H9 (cell line): ENCODE results near the gene PARD3. TPM values are rescaled to one million over a fixed set of nuclear protein-coding genes. Genes with fewer than 3 reads are reported as not detected.

ENCODE experiments used
- DNase-seq: peaks from one replicate; pipeline ENCODE4 v3.0.0-alpha.2; 2017
- H2AFZ ChIP-seq: one replicate; pipeline ENCODE4 v1.6.1; 2013; ENCODE audit warnings: mild to moderate bottlenecking, low read length, control low read depth, moderate library complexity
- H2AK5ac ChIP-seq: 2 replicates; pipeline ENCODE4 v1.6.1; 2013; ENCODE audit warnings: low read length, control low read depth, mixed read lengths; ENCODE audit not compliant: insufficient read length
- H2BK120ac ChIP-seq: one replicate; pipeline ENCODE4 v1.6.1; 2013; ENCODE audit warnings: low read depth, mild to moderate bottlenecking, low read length, control low read depth, inconsistent platforms; ENCODE audit not compliant: poor library complexity, severe bottlenecking
- H2BK12ac ChIP-seq: 2 replicates; pipeline ENCODE4 v1.6.1; 2013; ENCODE audit warnings: low read length, control low read depth, mixed read lengths, low read depth; ENCODE audit not compliant: insufficient read length
- H2BK15ac ChIP-seq: 2 replicates; pipeline ENCODE4 v1.6.1; 2013; ENCODE audit warnings: low read depth, low read length, control low read depth
- H2BK20ac ChIP-seq: one replicate; pipeline ENCODE4 v1.6.1; 2013; ENCODE audit warnings: low read depth, mild to moderate bottlenecking, low read length, control low read depth, inconsistent platforms; ENCODE audit not compliant: poor library complexity, severe bottlenecking
- H2BK5ac ChIP-seq: 2 replicates; pipeline ENCODE4 v1.6.1; 2013; ENCODE audit warnings: low read length, control low read depth, mixed read lengths; ENCODE audit not compliant: insufficient read length
- H3K14ac ChIP-seq: 2 replicates; pipeline ENCODE4 v1.6.1; 2013; ENCODE audit warnings: low read length, control low read depth; ENCODE audit not compliant: insufficient read depth
- H3K18ac ChIP-seq: 2 replicates; pipeline ENCODE4 v1.6.1; 2013; ENCODE audit warnings: low read depth, mild to moderate bottlenecking, mixed read lengths, low read length, control low read depth; ENCODE audit not compliant: insufficient read length
- H3K23ac ChIP-seq: 2 replicates; pipeline ENCODE4 v1.6.1; 2013; ENCODE audit warnings: low read length, control low read depth, mixed read lengths, low read depth; ENCODE audit not compliant: insufficient read length
- H3K23me2 ChIP-seq: 2 replicates; pipeline ENCODE4 v1.6.1; 2013; ENCODE audit warnings: low read depth, mild to moderate bottlenecking, mixed read lengths, low read length, control low read depth; ENCODE audit not compliant: insufficient read length, poor library complexity, severe bottlenecking
- H3K27ac ChIP-seq: 2 replicates; pipeline ENCODE4 v1.5.1; 2013; ENCODE audit warnings: low read length, control low read depth, mixed read lengths, low read depth; ENCODE audit not compliant: insufficient read length
- H3K27me3 ChIP-seq: 2 replicates; pipeline ENCODE4 v1.6.1; 2013; ENCODE audit warnings: low read length, control low read depth, inconsistent platforms; ENCODE audit not compliant: insufficient read depth
- H3K4ac ChIP-seq: 2 replicates; pipeline ENCODE4 v1.6.1; 2013; ENCODE audit warnings: low read depth, mild to moderate bottlenecking, control low read depth, inconsistent platforms, low read length, moderate library complexity
- H3K4me1 ChIP-seq: 2 replicates; pipeline ENCODE4 v1.6.1; 2013; ENCODE audit warnings: low read length, control low read depth, inconsistent platforms; ENCODE audit not compliant: insufficient read depth
- H3K4me2 ChIP-seq: 2 replicates; pipeline ENCODE4 v1.6.1; 2013; ENCODE audit warnings: low read length, control low read depth, mixed read lengths; ENCODE audit not compliant: insufficient read length, insufficient read depth
- H3K56ac ChIP-seq: 2 replicates; pipeline ENCODE4 v1.6.1; 2013; ENCODE audit warnings: low read depth, mild to moderate bottlenecking, mixed read lengths, low read length, control low read depth; ENCODE audit not compliant: insufficient read length
- H3K79me1 ChIP-seq: 2 replicates; pipeline ENCODE4 v1.6.1; 2013; ENCODE audit warnings: low read depth, mild to moderate bottlenecking, moderate library complexity, low read length, control low read depth, inconsistent platforms; ENCODE audit not compliant: insufficient read depth, poor library complexity, severe bottlenecking
- H3K79me2 ChIP-seq: 2 replicates; pipeline ENCODE4 v1.6.1; 2013; ENCODE audit warnings: low read length, control low read depth, inconsistent platforms; ENCODE audit not compliant: insufficient read depth
- H3K9ac ChIP-seq: 2 replicates; pipeline ENCODE4 v1.6.1; 2013; ENCODE audit warnings: low read length, control low read depth, mixed read lengths; ENCODE audit not compliant: insufficient read length; ENCODE audit errors: extremely low read depth
- H3K9me3 ChIP-seq: one replicate; pipeline ENCODE4 v1.6.1; 2013; ENCODE audit warnings: low read depth, low read length, inconsistent platforms; ENCODE audit not compliant: control insufficient read depth
- H3T11ph ChIP-seq: one replicate; pipeline ENCODE4 v1.6.1; 2013; ENCODE audit warnings: mild to moderate bottlenecking, low read length, control low read depth, inconsistent platforms
- H4K20me1 ChIP-seq: one replicate; pipeline ENCODE4 v1.6.1; 2013; ENCODE audit not compliant: control insufficient read depth, insufficient read length, insufficient read depth
- H4K5ac ChIP-seq: 2 replicates; pipeline ENCODE4 v1.6.1; 2013; ENCODE audit warnings: low read depth, mild to moderate bottlenecking, mixed read lengths, low read length, control low read depth; ENCODE audit not compliant: insufficient read length
- H4K8ac ChIP-seq: replicated peaks from 2 replicates; pipeline ENCODE4 v1.6.1; 2013; ENCODE audit warnings: low read length, control low read depth, mixed read lengths, low read depth; ENCODE audit not compliant: insufficient read length
- H4K91ac ChIP-seq: 2 replicates; pipeline ENCODE4 v1.6.1; 2013; ENCODE audit warnings: low read depth, mild to moderate bottlenecking, moderate library complexity, mixed read lengths, low read length, control low read depth; ENCODE audit not compliant: insufficient read length
- H3K27ac Mint-ChIP-seq, 3 experiments: 2 replicates in 2 of 3; 3 replicates in 1 of 3; pipeline ENCODE4 v1.8.0; 2020 to 2021; ENCODE audit warnings: mixed read lengths in 3 of 3, mild to moderate bottlenecking in 1 of 3, moderate library complexity in 1 of 3
- H3K27me3 Mint-ChIP-seq: 2 replicates; pipeline ENCODE4 v1.8.0; 2021; ENCODE audit warnings: low read depth, mild to moderate bottlenecking, moderate library complexity, mixed read lengths
- H3K36me3 Mint-ChIP-seq, 3 experiments: 2 replicates in 2 of 3; 3 replicates in 1 of 3; pipeline ENCODE4 v1.8.0; 2020 to 2021; ENCODE audit warnings: low read depth in 3 of 3, mixed read lengths in 3 of 3; ENCODE audit not compliant: insufficient read depth in 1 of 3
- H3K4me1 Mint-ChIP-seq, 2 experiments: 2 replicates each; pipeline ENCODE4 v1.8.0; 2020; ENCODE audit warnings: mixed read lengths in 2 of 2
- H3K4me3 Mint-ChIP-seq, 2 experiments: 2 replicates in 1 of 2; 3 replicates in 1 of 2; pipeline ENCODE4 v1.8.0; 2020 to 2021; ENCODE audit warnings: mild to moderate bottlenecking in 2 of 2, mixed read lengths in 2 of 2, moderate library complexity in 1 of 2
- H3K9me3 Mint-ChIP-seq, 2 experiments: 2 replicates in 1 of 2; 3 replicates in 1 of 2; pipeline ENCODE4 v1.8.0; 2020; ENCODE audit warnings: mild to moderate bottlenecking in 2 of 2, mixed read lengths in 2 of 2, moderate library complexity in 1 of 2
- WGBS: extraction: QIAGEN DNeasy Blood & Tissue Kit; methylation state at CpG from one replicate; pipeline ENCODE4 v1.1.7; 2013; ENCODE audit warnings: missing lambda C conversion rate, low lambda C conversion rate, mixed read lengths; ENCODE audit not compliant: insufficient read length; ENCODE audit errors: extremely low coverage; 5-methylcytosine and 5-hydroxymethylcytosine counted together
- total RNA-seq: library from RNA; stranded (reverse); gene quantifications from 2 replicates; pipeline ENCODE4 v1.2.1, GENCODE V29; 2021
- TF ChIP-seq, protein P1 (sequence below): fragments of 200-600 bp; sonication (generic); conservative IDR thresholded peaks from 3 replicates; pipeline ENCODE4 v1.8.0; 2021; ENCODE audit warnings: antibody characterized with exemption, mild to moderate bottlenecking

The PARD3 gene
- total RNA-seq, 1 experiment from 2014 or later: 44.7 TPM

DNA sequence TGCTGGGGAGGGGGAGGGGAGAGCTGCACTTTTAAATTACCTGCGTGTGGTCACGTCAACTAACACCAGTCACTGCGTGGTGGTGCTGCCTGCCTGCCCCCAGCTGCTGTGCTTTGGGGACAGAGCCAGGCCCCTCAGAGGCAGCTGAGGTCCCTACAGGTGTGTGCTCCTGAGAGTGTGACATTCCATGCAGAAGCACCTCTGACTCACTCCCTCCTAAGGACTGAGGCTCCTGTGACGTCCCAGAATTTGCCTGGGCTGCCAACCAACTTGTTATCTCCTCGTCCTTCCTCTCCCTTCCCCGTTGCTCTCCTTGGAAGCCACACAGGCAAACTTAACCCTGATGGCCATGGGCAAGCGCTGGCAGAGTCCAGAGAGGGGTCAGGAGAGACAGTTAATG lies 563.0 kb downstream of the PARD3 start:
- Mint-ChIP-seq H3K9me3 (no peaks in the 10 kb centered on the region), H3K4me1 (peaks cover 17 to 22% of the 10 kb centered on the region in 2 experiments), H3K27ac (peak overlapping the region in 1 of 3 experiments; percentile 62; a peak in 2 of 7 replicates), H3K4me3 (no peak overlapping the region), H3K36me3 (no peaks in the 10 kb centered on the region), H3K27me3 (no peaks in the 10 kb centered on the region)
- H3K27ac ChIP-seq: no peak overlapping the region
- no peak overlapping the region for H2BK120ac ChIP-seq
- no peak overlapping the region for H4K5ac ChIP-seq
- H2BK5ac ChIP-seq: no peak overlapping the region
- TF ChIP-seq, protein P1, sequence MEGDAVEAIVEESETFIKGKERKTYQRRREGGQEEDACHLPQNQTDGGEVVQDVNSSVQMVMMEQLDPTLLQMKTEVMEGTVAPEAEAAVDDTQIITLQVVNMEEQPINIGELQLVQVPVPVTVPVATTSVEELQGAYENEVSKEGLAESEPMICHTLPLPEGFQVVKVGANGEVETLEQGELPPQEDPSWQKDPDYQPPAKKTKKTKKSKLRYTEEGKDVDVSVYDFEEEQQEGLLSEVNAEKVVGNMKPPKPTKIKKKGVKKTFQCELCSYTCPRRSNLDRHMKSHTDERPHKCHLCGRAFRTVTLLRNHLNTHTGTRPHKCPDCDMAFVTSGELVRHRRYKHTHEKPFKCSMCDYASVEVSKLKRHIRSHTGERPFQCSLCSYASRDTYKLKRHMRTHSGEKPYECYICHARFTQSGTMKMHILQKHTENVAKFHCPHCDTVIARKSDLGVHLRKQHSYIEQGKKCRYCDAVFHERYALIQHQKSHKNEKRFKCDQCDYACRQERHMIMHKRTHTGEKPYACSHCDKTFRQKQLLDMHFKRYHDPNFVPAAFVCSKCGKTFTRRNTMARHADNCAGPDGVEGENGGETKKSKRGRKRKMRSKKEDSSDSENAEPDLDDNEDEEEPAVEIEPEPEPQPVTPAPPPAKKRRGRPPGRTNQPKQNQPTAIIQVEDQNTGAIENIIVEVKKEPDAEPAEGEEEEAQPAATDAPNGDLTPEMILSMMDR: no peak
- H2BK20ac ChIP-seq: no peak overlapping the region
- H3K79me2 ChIP-seq: no peaks in the 10 kb centered on the region
- no peaks in the 10 kb centered on the region for H3K23me2 ChIP-seq
- peak overlapping the region; percentile 83 for H3K14ac ChIP-seq
- H3K4ac ChIP-seq: no peak overlapping the region
- H4K8ac ChIP-seq: no peak overlapping the region
- H2BK15ac ChIP-seq: peak overlapping the region; percentile 33; the same call in 1 of the 2 replicates
- no peak overlapping the region for H3T11ph ChIP-seq
- H3K4me2 ChIP-seq: peak overlapping the region; percentile 0
- H3K23ac ChIP-seq: no peak overlapping the region
- no peak overlapping the region for H2AFZ ChIP-seq
- H3K9me3 ChIP-seq: no peaks in the 10 kb centered on the region
- DNase-seq: peak; percentile 74
- no peak overlapping the region for H3K18ac ChIP-seq
- no peaks in the 10 kb centered on the region for H4K20me1 ChIP-seq
- H2AK5ac ChIP-seq: no peak overlapping the region
- no peak overlapping the region for H4K91ac ChIP-seq
- no peaks in the 10 kb centered on the region for H3K79me1 ChIP-seq
- no CpG with 5 or more reads among the region's 7 CpGs for WGBS
- H3K9ac ChIP-seq: no peak overlapping the region
- H3K56ac ChIP-seq: no peak overlapping the region
- no peaks in the 10 kb centered on the region for H3K27me3 ChIP-seq
- H2BK12ac ChIP-seq: no peak overlapping the region
- peaks cover 5% of the 10 kb centered on the region; the same call in 1 of the 2 replicates for H3K4me1 ChIP-seq
